GM12892 (cell line): ENCODE data around the gene IFNW1.

ENCODE experiments used
- POLR2A ChIP-seq: IDR thresholded peaks from 2 replicates; pipeline ENCODE4 v1.6.1; 2011; ENCODE audit warnings: low read depth, low read length, control low read depth
- POLR2AphosphoS5 ChIP-seq: IDR thresholded peaks from 2 replicates; pipeline ENCODE4 v1.6.1; 2011; ENCODE audit warnings: low read depth, low read length, control low read depth

- TF ChIP-seq POLR2AphosphoS5 (no peak), POLR2A (no peak)
Observed at GRCh38 chr9:21160178-21160577, 18.5 kb upstream of the IFNW1 start.
